HepG2 (cell line): ENCODE results near the gene TBL3. TPM values are rescaled to one million over a fixed set of nuclear protein-coding genes. Genes with fewer than 3 reads are reported as not detected.

ENCODE experiments used
- AKAP8 ChIP-seq: sonication (generic); formaldehyde crosslinking; IDR thresholded peaks from 2 replicates; pipeline ENCODE4 v1.5.1; 2020; ENCODE audit warnings: mild to moderate bottlenecking, missing genetic modification reagents
- ASH2L ChIP-seq: fragments of 300-600, 200-600 bp; sonication (generic); IDR thresholded peaks from 2 replicates; pipeline ENCODE4 v1.7.0; 2017; ENCODE audit warnings: low read depth, mild to moderate bottlenecking, moderate library complexity, mixed read lengths, low read length; ENCODE audit not compliant: insufficient read length
- CC2D1A ChIP-seq: sonication (generic); formaldehyde crosslinking; IDR thresholded peaks from 2 replicates; pipeline ENCODE4 v1.8.1; 2023; ENCODE audit warnings: mild to moderate bottlenecking, missing genetic modification reagents
- CEBPG ChIP-seq: IDR thresholded peaks from 2 replicates; pipeline ENCODE4 v1.6.1; 2016
- EED ChIP-seq: sonication (generic); formaldehyde crosslinking; IDR thresholded peaks from 2 replicates; pipeline ENCODE4 v1.5.0; 2020; ENCODE audit warnings: mild to moderate bottlenecking, missing genetic modification reagents
- ELF4 ChIP-seq: sonication (generic); formaldehyde crosslinking; IDR thresholded peaks from 2 replicates; pipeline ENCODE4 v1.5.0; 2020; ENCODE audit warnings: missing genetic modification reagents, mild to moderate bottlenecking, moderate library complexity, borderline replicate concordance
- GATAD2A ChIP-seq: IDR thresholded peaks from 2 replicates; pipeline ENCODE4 v1.6.1; 2016
- IRX3 ChIP-seq: sonication (generic); formaldehyde crosslinking; IDR thresholded peaks from 2 replicates; pipeline ENCODE4 v1.8.1; 2023; ENCODE audit warnings: mild to moderate bottlenecking, low read depth, missing genetic modification reagents, borderline replicate concordance
- KAT8 ChIP-seq: IDR thresholded peaks from 2 replicates; pipeline ENCODE4 v1.6.1; 2016; ENCODE audit warnings: missing genetic modification reagents, missing compliant biosample characterization
- KDM1A ChIP-seq: IDR thresholded peaks from 2 replicates; pipeline ENCODE4 v1.6.1; 2016; ENCODE audit warnings: missing compliant biosample characterization
- KDM2A ChIP-seq: sonication (generic); formaldehyde crosslinking; IDR thresholded peaks from 2 replicates; pipeline ENCODE4 v1.4.0; 2020; ENCODE audit warnings: low read depth, missing genetic modification reagents, borderline replicate concordance
- MTF1 ChIP-seq: sonication (generic); formaldehyde crosslinking; IDR thresholded peaks from 2 replicates; pipeline ENCODE4 v1.5.0; 2020; ENCODE audit warnings: missing genetic modification reagents
- NFATC3 ChIP-seq: sonication (generic); formaldehyde crosslinking; IDR thresholded peaks from 2 replicates; pipeline ENCODE4 v1.5.1; 2020; ENCODE audit warnings: mild to moderate bottlenecking, missing genetic modification reagents
- NR2C2 ChIP-seq: sonication (generic); formaldehyde crosslinking; IDR thresholded peaks from 2 replicates; pipeline ENCODE4 v1.4.0; 2020; ENCODE audit warnings: missing genetic modification reagents, mild to moderate bottlenecking, moderate library complexity, borderline replicate concordance
- RBFOX2 ChIP-seq: fragments of 200-400 bp; formaldehyde crosslinking; IDR thresholded peaks from 2 replicates; pipeline ENCODE4 v1.6.1; 2017; ENCODE audit warnings: low read depth, mild to moderate bottlenecking, low read length
- SP4 ChIP-seq: sonication (generic); formaldehyde crosslinking; IDR thresholded peaks from 2 replicates; pipeline ENCODE4 v1.8.1; 2023; ENCODE audit warnings: mild to moderate bottlenecking, missing genetic modification reagents
- SRSF1 ChIP-seq: fragments of 200-400 bp; formaldehyde crosslinking; optimal IDR thresholded peaks from 2 replicates; pipeline ENCODE3; 2017; ENCODE audit warnings: mild to moderate bottlenecking, low read depth, low read length, moderate library complexity
- SSRP1 ChIP-seq: IDR thresholded peaks from 2 replicates; pipeline ENCODE4 v1.6.1; 2016; ENCODE audit warnings: control low read depth
- ZNF496 ChIP-seq: sonication (generic); formaldehyde crosslinking; IDR thresholded peaks from 2 replicates; pipeline ENCODE4 v1.8.1; 2023; ENCODE audit warnings: mild to moderate bottlenecking, moderate library complexity, missing genetic modification reagents; ENCODE audit not compliant: insufficient replicate concordance
- ZNF720 ChIP-seq: sonication (generic); formaldehyde crosslinking; IDR thresholded peaks from 2 replicates; pipeline ENCODE4 v1.4.0; 2020; ENCODE audit warnings: missing genetic modification reagents
- ZNF878 ChIP-seq: sonication (generic); formaldehyde crosslinking; IDR thresholded peaks from 2 replicates; pipeline ENCODE4 v1.8.1; 2023; ENCODE audit warnings: mild to moderate bottlenecking, missing genetic modification reagents, moderate library complexity
- polyA plus RNA-seq, 8 experiments: library from polyadenylated mRNA; depleted of rRNA in 3 of 8; stranded (reverse) in 7 of 8; unstranded in 1 of 8; fragments of >200 nt; fragmentation: Illumina TruSeq in 4 of 8; extraction: Trizol in 4 of 8; gene quantifications; 2 replicates each; pipeline versions ENCODE4 v1.2.1 to v1.2.3, GENCODE V29; 2011 to 2016; ENCODE audit warnings: low read depth in 4 of 8, missing spikeins in 1 of 8, mixed read lengths in 1 of 8; ENCODE audit not compliant: insufficient read depth in 1 of 8
- total RNA-seq, 5 experiments: library from RNA; depleted of rRNA; stranded (reverse); fragments of >200 nt; fragmentation: Illumina TruSeq; extraction: Trizol; gene quantifications; 2 replicates each; pipeline ENCODE4 v1.2.3, GENCODE V29; 2016; ENCODE audit warnings: low read depth in 1 of 5
- TF ChIP-seq, protein P1 (sequence below): sonication (generic); formaldehyde crosslinking; IDR thresholded peaks from 2 replicates; pipeline ENCODE4 v1.5.0; 2020; ENCODE audit warnings: missing genetic modification reagents
- TF ChIP-seq, protein P2 (sequence below): IDR thresholded peaks from 2 replicates; pipeline ENCODE4 v1.6.1; 2016; ENCODE audit warnings: low read depth, borderline replicate concordance
- TF ChIP-seq, protein P3 (sequence below): sonication (generic); formaldehyde crosslinking; IDR thresholded peaks from 2 replicates; pipeline ENCODE4 v1.5.1; 2020; ENCODE audit warnings: missing genetic modification reagents, mild to moderate bottlenecking, borderline replicate concordance
- TF ChIP-seq, protein P4 (sequence below): sonication (generic); formaldehyde crosslinking; IDR thresholded peaks from 2 replicates; pipeline ENCODE4 v1.5.0; 2020; ENCODE audit warnings: mild to moderate bottlenecking, missing genetic modification reagents, moderate library complexity

TBL3 gene
- total and polyA plus RNA-seq, 2 of the 13 experiments (the other 11 are each of a cell fraction or from before 2014, with no cell fraction given), result 16.8 to 38.0 TPM

DNA sequence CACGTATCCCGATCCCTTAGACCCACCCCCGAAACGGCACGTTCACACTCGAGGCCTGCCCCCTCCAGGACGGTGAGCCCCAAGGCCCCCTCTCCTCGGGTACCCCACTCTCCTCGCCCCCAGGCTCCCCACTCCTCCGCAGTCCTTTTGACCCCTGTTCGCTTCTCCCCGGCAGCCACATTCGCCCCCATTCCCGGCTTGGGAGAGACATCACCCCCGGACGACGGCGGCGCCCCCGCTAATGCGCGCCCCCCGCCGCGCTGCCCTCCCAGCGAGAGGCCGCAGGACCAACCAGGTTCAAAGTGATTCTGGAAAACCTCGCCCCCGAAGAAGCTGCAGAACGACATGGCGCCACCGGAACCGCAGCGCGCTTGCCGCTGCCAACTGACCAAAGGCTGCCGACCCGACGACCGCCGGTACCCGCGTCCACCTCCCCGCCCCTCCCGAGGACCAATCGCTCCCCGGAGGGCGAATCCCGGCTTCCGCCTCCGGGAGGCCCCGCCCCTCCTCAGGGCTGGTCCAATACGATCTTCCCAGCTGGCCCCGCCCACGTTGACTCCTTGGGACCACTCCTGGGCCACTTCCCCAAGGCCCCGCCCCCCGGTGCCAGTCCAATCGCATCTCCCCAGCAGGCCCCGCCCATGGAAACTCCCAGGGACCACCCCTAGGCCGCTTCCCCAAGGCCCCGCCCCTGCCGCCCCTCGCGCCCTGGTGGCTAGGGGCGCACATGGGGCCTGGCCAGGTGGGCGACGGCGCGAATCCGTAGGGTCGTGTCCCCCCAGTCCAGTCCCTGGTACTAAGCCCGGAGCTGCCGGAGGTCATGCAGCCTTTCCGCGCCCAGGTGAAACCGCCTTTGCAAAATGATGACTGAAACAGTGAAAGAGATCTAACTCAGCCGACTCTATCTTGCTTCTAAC is 28.8 kb upstream of the TBL3 start, which contains the start of gene MSRB1 (continued):
- TF ChIP-seq, protein P1, sequence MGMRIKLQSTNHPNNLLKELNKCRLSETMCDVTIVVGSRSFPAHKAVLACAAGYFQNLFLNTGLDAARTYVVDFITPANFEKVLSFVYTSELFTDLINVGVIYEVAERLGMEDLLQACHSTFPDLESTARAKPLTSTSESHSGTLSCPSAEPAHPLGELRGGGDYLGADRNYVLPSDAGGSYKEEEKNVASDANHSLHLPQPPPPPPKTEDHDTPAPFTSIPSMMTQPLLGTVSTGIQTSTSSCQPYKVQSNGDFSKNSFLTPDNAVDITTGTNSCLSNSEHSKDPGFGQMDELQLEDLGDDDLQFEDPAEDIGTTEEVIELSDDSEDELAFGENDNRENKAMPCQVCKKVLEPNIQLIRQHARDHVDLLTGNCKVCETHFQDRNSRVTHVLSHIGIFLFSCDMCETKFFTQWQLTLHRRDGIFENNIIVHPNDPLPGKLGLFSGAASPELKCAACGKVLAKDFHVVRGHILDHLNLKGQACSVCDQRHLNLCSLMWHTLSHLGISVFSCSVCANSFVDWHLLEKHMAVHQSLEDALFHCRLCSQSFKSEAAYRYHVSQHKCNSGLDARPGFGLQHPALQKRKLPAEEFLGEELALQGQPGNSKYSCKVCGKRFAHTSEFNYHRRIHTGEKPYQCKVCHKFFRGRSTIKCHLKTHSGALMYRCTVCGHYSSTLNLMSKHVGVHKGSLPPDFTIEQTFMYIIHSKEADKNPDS (CRISPR knock-in tag), result 0 out of 2 replicates have a peak, but pooled peaks have one; percentile 50
- no peak for TF ChIP-seq KDM1A (CRISPR knock-in tag)
- peak; percentile 69 for TF ChIP-seq ASH2L
- TF ChIP-seq ZNF720 (CRISPR knock-in tag), result no peak
- peak; percentile 46; the same call in 1 of the 2 replicates for TF ChIP-seq KDM2A (CRISPR knock-in tag)
- TF ChIP-seq, protein P2, sequence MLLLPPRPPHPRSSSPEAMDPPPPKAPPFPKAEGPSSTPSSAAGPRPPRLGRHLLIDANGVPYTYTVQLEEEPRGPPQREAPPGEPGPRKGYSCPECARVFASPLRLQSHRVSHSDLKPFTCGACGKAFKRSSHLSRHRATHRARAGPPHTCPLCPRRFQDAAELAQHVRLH (CRISPR knock-in tag), result peak; percentile 35; the same call in 1 of the 2 replicates
- TF ChIP-seq ELF4 (CRISPR knock-in tag), result no peak
- peak; percentile 60; the same call in 1 of the 2 replicates for TF ChIP-seq ZNF878 (CRISPR knock-in tag)
- TF ChIP-seq CEBPG, result no peak
- TF ChIP-seq MTF1 (CRISPR knock-in tag), result no peak
- TF ChIP-seq RBFOX2, result peak; percentile 96
- TF ChIP-seq GATAD2A (CRISPR knock-in tag), result peak; percentile 18; the same call in 1 of the 2 replicates
- TF ChIP-seq KAT8, result peak; percentile 69
- TF ChIP-seq SRSF1, result peak; percentile 73
- TF ChIP-seq NR2C2 (CRISPR knock-in tag), result peak; percentile 57; the same call in 1 of the 2 replicates
- TF ChIP-seq, protein P3, sequence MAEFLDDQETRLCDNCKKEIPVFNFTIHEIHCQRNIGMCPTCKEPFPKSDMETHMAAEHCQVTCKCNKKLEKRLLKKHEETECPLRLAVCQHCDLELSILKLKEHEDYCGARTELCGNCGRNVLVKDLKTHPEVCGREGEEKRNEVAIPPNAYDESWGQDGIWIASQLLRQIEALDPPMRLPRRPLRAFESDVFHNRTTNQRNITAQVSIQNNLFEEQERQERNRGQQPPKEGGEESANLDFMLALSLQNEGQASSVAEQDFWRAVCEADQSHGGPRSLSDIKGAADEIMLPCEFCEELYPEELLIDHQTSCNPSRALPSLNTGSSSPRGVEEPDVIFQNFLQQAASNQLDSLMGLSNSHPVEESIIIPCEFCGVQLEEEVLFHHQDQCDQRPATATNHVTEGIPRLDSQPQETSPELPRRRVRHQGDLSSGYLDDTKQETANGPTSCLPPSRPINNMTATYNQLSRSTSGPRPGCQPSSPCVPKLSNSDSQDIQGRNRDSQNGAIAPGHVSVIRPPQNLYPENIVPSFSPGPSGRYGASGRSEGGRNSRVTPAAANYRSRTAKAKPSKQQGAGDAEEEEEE (CRISPR knock-in tag), result no peak
- TF ChIP-seq SP4, result peak; percentile 85
- no peak for TF ChIP-seq ZNF496 (CRISPR knock-in tag)
- TF ChIP-seq EED (CRISPR knock-in tag), result no peak
- TF ChIP-seq SSRP1 (CRISPR knock-in tag), result no peak
- 0 out of 2 replicates have a peak, but pooled peaks have one; percentile 24 for TF ChIP-seq NFATC3
- no peak for TF ChIP-seq CC2D1A (CRISPR knock-in tag)
- peak; percentile 36; the same call in 1 of the 2 replicates for TF ChIP-seq AKAP8 (CRISPR knock-in tag)
- TF ChIP-seq, protein P4, sequence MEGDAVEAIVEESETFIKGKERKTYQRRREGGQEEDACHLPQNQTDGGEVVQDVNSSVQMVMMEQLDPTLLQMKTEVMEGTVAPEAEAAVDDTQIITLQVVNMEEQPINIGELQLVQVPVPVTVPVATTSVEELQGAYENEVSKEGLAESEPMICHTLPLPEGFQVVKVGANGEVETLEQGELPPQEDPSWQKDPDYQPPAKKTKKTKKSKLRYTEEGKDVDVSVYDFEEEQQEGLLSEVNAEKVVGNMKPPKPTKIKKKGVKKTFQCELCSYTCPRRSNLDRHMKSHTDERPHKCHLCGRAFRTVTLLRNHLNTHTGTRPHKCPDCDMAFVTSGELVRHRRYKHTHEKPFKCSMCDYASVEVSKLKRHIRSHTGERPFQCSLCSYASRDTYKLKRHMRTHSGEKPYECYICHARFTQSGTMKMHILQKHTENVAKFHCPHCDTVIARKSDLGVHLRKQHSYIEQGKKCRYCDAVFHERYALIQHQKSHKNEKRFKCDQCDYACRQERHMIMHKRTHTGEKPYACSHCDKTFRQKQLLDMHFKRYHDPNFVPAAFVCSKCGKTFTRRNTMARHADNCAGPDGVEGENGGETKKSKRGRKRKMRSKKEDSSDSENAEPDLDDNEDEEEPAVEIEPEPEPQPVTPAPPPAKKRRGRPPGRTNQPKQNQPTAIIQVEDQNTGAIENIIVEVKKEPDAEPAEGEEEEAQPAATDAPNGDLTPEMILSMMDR, result peak; percentile 19; the same call in 1 of the 2 replicates
- no peak for TF ChIP-seq IRX3
